Globus pallidus (tissue), 1 donor: ENCODE measurements around the gene IKZF1.

ENCODE experiments used
- DNase-seq: peaks from one replicate; pipeline ENCODE4 v3.0.0-alpha.2; 2015; ENCODE audit warnings: low spot score

The IKZF1 gene

GRCh38 chr7:50355817-50356178, 51.3 kb downstream of the IKZF1 start:
- no peak for DNase-seq

- DNase-seq, result peak; percentile 56
Observed at GRCh38 chr7:50356212-50356944, 51.9 kb downstream of the IKZF1 start.

- DNase-seq, result no peak
Observed at GRCh38 chr7:50356945-50357268, 52.4 kb downstream of the IKZF1 start.

GRCh38 chr7:50357426-50357825, 52.9 kb downstream of the IKZF1 start:
- DNase-seq, result no peak

- no peak for DNase-seq
Observed at GRCh38 chr7:50358041-50358705, 53.7 kb downstream of the IKZF1 start.

- no peak for DNase-seq
Observed at GRCh38 chr7:50358779-50359178, 54.3 kb downstream of the IKZF1 start.

GRCh38 chr7:50359258-50359994, 54.9 kb downstream of the IKZF1 start:
- DNase-seq, result no peak

GRCh38 chr7:50359995-50360925, 55.7 kb downstream of the IKZF1 start:
- DNase-seq, result no peak

GRCh38 chr7:50362142-50362541, 57.6 kb downstream of the IKZF1 start:
- DNase-seq, result no peak

GRCh38 chr7:50362712-50363282, 58.3 kb downstream of the IKZF1 start:
- no peak for DNase-seq

- no peak for DNase-seq
Observed at GRCh38 chr7:50363327-50364060, 59.0 kb downstream of the IKZF1 start.

GRCh38 chr7:50364645-50365044, 60.1 kb downstream of the IKZF1 start:
- DNase-seq, result no peak

- DNase-seq, result no peak
Observed at GRCh38 chr7:50366311-50366710, 61.8 kb downstream of the IKZF1 start.

- no peak for DNase-seq
Observed at GRCh38 chr7:50367100-50367499, 62.6 kb downstream of the IKZF1 start.

GRCh38 chr7:50367570-50367969, 63.1 kb downstream of the IKZF1 start:
- no peak for DNase-seq

GRCh38 chr7:50368366-50368765, 63.9 kb downstream of the IKZF1 start:
- no peak for DNase-seq

GRCh38 chr7:50369143-50370026, 64.9 kb downstream of the IKZF1 start:
- DNase-seq, result no peak

GRCh38 chr7:50370884-50371283, 66.4 kb downstream of the IKZF1 start:
- no peak for DNase-seq

GRCh38 chr7:50371551-50372021, 67.1 kb downstream of the IKZF1 start:
- DNase-seq, result no peak

GRCh38 chr7:50372923-50373322, 68.4 kb downstream of the IKZF1 start:
- no peak for DNase-seq
